Measurements from ENCODE around the gene FHOD3.

FHOD3 gene

DNA sequence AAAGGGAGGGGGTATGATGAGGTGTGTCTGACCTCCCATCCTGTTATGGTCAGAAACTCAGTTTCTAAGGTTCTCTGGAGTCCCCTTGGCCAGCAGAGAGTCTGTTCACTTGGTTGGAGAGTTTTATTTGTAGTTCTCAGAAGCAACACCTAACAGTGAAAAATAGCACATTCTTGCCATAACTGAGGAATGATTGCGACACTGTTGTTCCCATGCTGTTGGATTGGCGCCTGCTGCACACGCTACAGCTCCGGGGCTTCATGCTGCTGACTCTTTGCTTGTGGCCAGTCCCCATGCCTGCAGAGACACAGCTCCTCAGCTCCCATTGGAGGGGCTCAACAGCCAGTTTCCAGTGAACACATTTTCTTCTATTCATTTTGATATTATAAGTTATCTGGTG lies 489.2 kb downstream of the FHOD3 start:
- TF ChIP-seq REST (IDR thresholded peaks at IDR 0.05; ENCODE audit: low read depth) = no peak
- no peak for TF ChIP-seq TAF1 (IDR thresholded peaks at IDR 0.05; ENCODE audit: low read depth)
- no peak for TF ChIP-seq ZBTB7A (IDR thresholded peaks at IDR 0.05; ENCODE audit: low read depth)
- TF ChIP-seq CEBPB (IDR thresholded peaks at IDR 0.05) = peak; percentile 97
- TF ChIP-seq TEAD4 (IDR thresholded peaks at IDR 0.05) = peak; percentile 81
- TF ChIP-seq EGR1 (IDR thresholded peaks at IDR 0.05) = no peak
- no peak for TF ChIP-seq YY1 (IDR thresholded peaks at IDR 0.05; ENCODE audit: low read depth)
- TF ChIP-seq MAX (IDR thresholded peaks at IDR 0.05) = 0 out of 2 replicates have a peak, but pooled peaks have one; percentile 36
- no peak for TF ChIP-seq CREB1 (IDR thresholded peaks at IDR 0.05; ENCODE audit: low read depth)
- TF ChIP-seq FOXM1 (IDR thresholded peaks at IDR 0.05; ENCODE audit: borderline replicate concordance, low read depth) = no peak
- TF ChIP-seq EP300 (IDR thresholded peaks at IDR 0.05; ENCODE audit: borderline replicate concordance) = no peak

- no peak for TF ChIP-seq EGR1 (IDR thresholded peaks at IDR 0.05)
- no peak for TF ChIP-seq TCF12 (IDR thresholded peaks at IDR 0.05; ENCODE audit: low read depth)
- no peak for TF ChIP-seq CREB1 (IDR thresholded peaks at IDR 0.05; ENCODE audit: low read depth)
- TF ChIP-seq REST (IDR thresholded peaks at IDR 0.05; ENCODE audit: low read depth) = no peak
- TF ChIP-seq ZBTB7A (IDR thresholded peaks at IDR 0.05; ENCODE audit: low read depth) = no peak
- no peak for TF ChIP-seq CEBPB (IDR thresholded peaks at IDR 0.05)
- TF ChIP-seq TAF1 (IDR thresholded peaks at IDR 0.05; ENCODE audit: low read depth) = no peak
- TF ChIP-seq USF1 (IDR thresholded peaks at IDR 0.05) = no peak
- no peak for TF ChIP-seq EP300 (IDR thresholded peaks at IDR 0.05; ENCODE audit: borderline replicate concordance)
- TF ChIP-seq NFIC (IDR thresholded peaks at IDR 0.05) = no peak
- TF ChIP-seq RAD21 (IDR thresholded peaks at IDR 0.05; ENCODE audit: low read depth) = no peak
- TF ChIP-seq TEAD4 (IDR thresholded peaks at IDR 0.05) = no peak
- no peak for TF ChIP-seq FOXM1 (IDR thresholded peaks at IDR 0.05; ENCODE audit: borderline replicate concordance, low read depth)
- TF ChIP-seq MAX (IDR thresholded peaks at IDR 0.05) = no peak
- TF ChIP-seq YY1 (IDR thresholded peaks at IDR 0.05; ENCODE audit: low read depth) = no peak
Measured at GRCh38 chr18:36792634-36793283, 495.2 kb downstream of the FHOD3 start.

GRCh38 chr18:36798738-36799473 lies 501.4 kb downstream of the FHOD3 start:
- TF ChIP-seq RAD21 (IDR thresholded peaks at IDR 0.05; ENCODE audit: low read depth) (no peak), FOXM1 (IDR thresholded peaks at IDR 0.05; ENCODE audit: borderline replicate concordance, low read depth) (no peak), CEBPB (IDR thresholded peaks at IDR 0.05) (no peak), NFIC (IDR thresholded peaks at IDR 0.05) (no peak), REST (IDR thresholded peaks at IDR 0.05; ENCODE audit: low read depth) (no peak), TCF12 (IDR thresholded peaks at IDR 0.05; ENCODE audit: low read depth) (no peak), CREB1 (IDR thresholded peaks at IDR 0.05; ENCODE audit: low read depth) (no peak), EGR1 (IDR thresholded peaks at IDR 0.05) (no peak), TEAD4 (IDR thresholded peaks at IDR 0.05) (no peak), TAF1 (IDR thresholded peaks at IDR 0.05; ENCODE audit: low read depth) (no peak), ZBTB7A (IDR thresholded peaks at IDR 0.05; ENCODE audit: low read depth) (no peak), USF1 (IDR thresholded peaks at IDR 0.05) (no peak)

DNA sequence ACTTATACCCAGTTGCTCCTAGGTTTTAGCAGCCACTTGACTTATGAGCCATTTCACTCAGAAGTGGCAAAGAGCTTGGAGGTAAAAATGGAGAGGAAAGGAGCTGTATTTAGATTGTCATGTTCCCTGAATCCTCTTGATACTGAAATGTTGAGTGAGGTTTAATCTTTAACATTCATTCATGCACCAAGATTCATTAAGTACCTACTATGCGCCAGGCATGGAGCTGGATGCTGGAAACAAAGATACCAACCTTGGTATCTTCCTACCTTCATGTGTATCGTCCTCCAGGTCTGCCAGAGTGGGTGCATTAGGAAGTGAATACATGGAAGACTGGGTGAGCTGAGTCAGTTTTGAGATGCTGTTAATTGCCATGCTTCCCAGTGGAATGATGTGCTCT lies 507.6 kb downstream of the FHOD3 start:
- TF ChIP-seq ZBTB7A (IDR thresholded peaks at IDR 0.05; ENCODE audit: low read depth) = no peak
- TF ChIP-seq USF1 (IDR thresholded peaks at IDR 0.05) = no peak
- no peak for TF ChIP-seq TAF1 (IDR thresholded peaks at IDR 0.05; ENCODE audit: low read depth)
- no peak for TF ChIP-seq MAX (IDR thresholded peaks at IDR 0.05)
- no peak for TF ChIP-seq CEBPB (IDR thresholded peaks at IDR 0.05)
- TF ChIP-seq REST (IDR thresholded peaks at IDR 0.05; ENCODE audit: low read depth) = no peak
- no peak for TF ChIP-seq CREB1 (IDR thresholded peaks at IDR 0.05; ENCODE audit: low read depth)
- no peak for TF ChIP-seq YY1 (IDR thresholded peaks at IDR 0.05; ENCODE audit: low read depth)
- TF ChIP-seq TEAD4 (IDR thresholded peaks at IDR 0.05) = no peak
- TF ChIP-seq RAD21 (IDR thresholded peaks at IDR 0.05; ENCODE audit: low read depth) = no peak
- no peak for TF ChIP-seq TCF12 (IDR thresholded peaks at IDR 0.05; ENCODE audit: low read depth)
- TF ChIP-seq NFIC (IDR thresholded peaks at IDR 0.05) = no peak
- TF ChIP-seq EGR1 (IDR thresholded peaks at IDR 0.05) = no peak
- TF ChIP-seq FOXM1 (IDR thresholded peaks at IDR 0.05; ENCODE audit: borderline replicate concordance, low read depth) = no peak
- TF ChIP-seq EP300 (IDR thresholded peaks at IDR 0.05; ENCODE audit: borderline replicate concordance) = no peak

All from Ishikawa (cell line).